HepG2 (cell line): ENCODE results near the gene TMBIM4. TPM values are rescaled to one million over a fixed set of nuclear protein-coding genes. Genes with fewer than 3 reads are reported as not detected.

Experiments
- ATAC-seq: fragments of 200-7000 bp; cut with Tn5 transposase; 3 replicates; pipeline ENCODE4 v1.9.1; 2020; ENCODE audit warnings: mild to moderate bottlenecking, moderate library complexity
- BruUV-seq: library from RNA; stranded (reverse); fragments of 400-500 nt; replicated peaks from 2 replicates; lab custom pipeline; 2021; lab: Mats Ljungman, UMichigan
- CTCF ChIA-PET: fragments of 300-600 bp; formaldehyde crosslinking; extraction: SDS; loops from one replicate; lab custom pipeline; 2021; ENCODE audit warnings: low total read pairs, inconsistent platforms, low intra/inter-chr PET ratio; lab: Yijun Ruan, JAX
- POLR2A ChIA-PET: fragments of 350-600 bp; sonication (Branson Sonifier 250); formaldehyde crosslinking; loops from one replicate; lab custom pipeline; 2020; ENCODE audit warnings: antibody characterized with exemption, inconsistent platforms; lab: Yijun Ruan, JAX
- DNase-seq: peaks from one replicate; pipeline ENCODE4 v3.0.0-alpha.2; 2015; ENCODE audit warnings: low spot score
- FAIRE-seq: peaks from 3 replicates; lab custom pipeline; 2011; peaks lifted over from hg19 to GRCh38; lab: Jason Lieb, UNC
- H2AFZ ChIP-seq: one replicate; pipeline ENCODE4 v1.6.1; 2011; ENCODE audit warnings: low read length, inconsistent platforms
- H3K27ac ChIP-seq: fragments of 300-600 bp; 3 replicates; pipeline ENCODE4 v1.8.0; 2011; ENCODE audit warnings: mixed run types, mild to moderate bottlenecking, mixed read lengths, low read length, inconsistent platforms; ENCODE audit not compliant: insufficient read depth; ENCODE audit errors: extremely low read length
- H3K27me3 ChIP-seq, 2 experiments: fragments of 200-600 bp in 1 of 2; 2 replicates in 1 of 2; 3 replicates in 1 of 2; pipeline versions ENCODE4 v1.6.0 to v1.8.0; 2011; ENCODE audit warnings: low read length in 2 of 2, mild to moderate bottlenecking in 2 of 2, moderate library complexity in 2 of 2, inconsistent platforms in 1 of 2; ENCODE audit not compliant: insufficient read depth in 2 of 2, control insufficient read depth in 1 of 2
- H3K36me3 ChIP-seq, 2 experiments: fragments of 200-600 bp in 1 of 2; replicated peaks in 1 of 2; 2 replicates in 1 of 2; 3 replicates in 1 of 2; pipeline versions ENCODE4 v1.5.1 to v1.8.0; 2011; ENCODE audit warnings: low read length in 2 of 2, inconsistent platforms in 1 of 2; ENCODE audit not compliant: insufficient read depth in 2 of 2, control insufficient read depth in 1 of 2
- H3K4me1 ChIP-seq: 2 replicates; pipeline ENCODE4 v1.5.1; 2012; ENCODE audit warnings: low read length, inconsistent platforms; ENCODE audit not compliant: insufficient read depth
- H3K4me2 ChIP-seq: 2 replicates; pipeline ENCODE4 v1.6.0; 2011; ENCODE audit warnings: low read depth, low read length, inconsistent platforms
- H3K4me3 ChIP-seq, 3 experiments: fragments of 200-600 bp in 1 of 3; sonication (generic), shearing (Covaris generic) in 1 of 3; replicated peaks in 1 of 3; 2 replicates each; pipeline ENCODE4 v1.5.1; 2011 to 2016; ENCODE audit warnings: low read length in 3 of 3, inconsistent platforms in 2 of 3, low read depth in 2 of 3, mild to moderate bottlenecking in 2 of 3, control low read depth in 1 of 3, mixed read lengths in 1 of 3; ENCODE audit not compliant: insufficient read depth in 1 of 3
- H3K79me2 ChIP-seq: one replicate; pipeline ENCODE4 v1.6.1; 2011; ENCODE audit warnings: low read length, inconsistent platforms; ENCODE audit not compliant: insufficient read depth
- H3K9ac ChIP-seq: 2 replicates; pipeline ENCODE4 v1.6.0; 2011; ENCODE audit warnings: mild to moderate bottlenecking, low read depth, low read length, inconsistent platforms; ENCODE audit not compliant: insufficient read depth
- H3K9me3 ChIP-seq: 2 replicates; pipeline ENCODE4 v1.5.1; 2012; ENCODE audit warnings: mild to moderate bottlenecking, low read length
- H4K20me1 ChIP-seq: 2 replicates; pipeline ENCODE4 v1.6.0; 2011; ENCODE audit warnings: inconsistent platforms, mild to moderate bottlenecking, low read length, moderate library complexity; ENCODE audit not compliant: insufficient read depth
- ARNTL ChIP-seq: sonication (generic); formaldehyde crosslinking; IDR thresholded peaks from 2 replicates; pipeline ENCODE4 v1.4.0; 2020; ENCODE audit warnings: mild to moderate bottlenecking, missing genetic modification reagents
- CREM ChIP-seq, 2 experiments: sonication (generic) in 1 of 2; formaldehyde crosslinking in 1 of 2; IDR thresholded peaks; 2 replicates each; pipeline versions ENCODE4 v1.4.0 to v1.6.1; 2016 to 2020; ENCODE audit warnings: antibody characterized with exemption in 1 of 2, mild to moderate bottlenecking in 1 of 2, missing genetic modification reagents in 1 of 2
- JARID2 ChIP-seq: sonication (generic); formaldehyde crosslinking; IDR thresholded peaks from 2 replicates; pipeline ENCODE4 v1.8.1; 2023; ENCODE audit warnings: missing genetic modification reagents, inconsistent platforms; ENCODE audit not compliant: insufficient replicate concordance
- NFE2L2 ChIP-seq: fragments of 150-350 bp; IDR thresholded peaks from 2 replicates; pipeline ENCODE4 v1.6.1; 2014; ENCODE audit warnings: low read length
- NRL ChIP-seq: sonication (generic); formaldehyde crosslinking; IDR thresholded peaks from 2 replicates; pipeline ENCODE4 v1.5.0; 2020; ENCODE audit warnings: missing genetic modification reagents, mild to moderate bottlenecking, moderate library complexity, borderline replicate concordance
- PITX1 ChIP-seq: sonication (generic); formaldehyde crosslinking; IDR thresholded peaks from 2 replicates; pipeline ENCODE4 v1.5.1; 2020; ENCODE audit warnings: mild to moderate bottlenecking, missing genetic modification reagents
- PTBP1 ChIP-seq: fragments of 200-400 bp; formaldehyde crosslinking; IDR thresholded peaks from 2 replicates; pipeline ENCODE4 v1.6.1; 2018; ENCODE audit warnings: low read length, low read depth; ENCODE audit not compliant: poor library complexity, severe bottlenecking
- TFDP1 ChIP-seq: IDR thresholded peaks from 2 replicates; pipeline ENCODE4 v1.6.1; 2016; ENCODE audit warnings: missing compliant biosample characterization, missing genetic modification reagents, borderline replicate concordance
- XRCC5 ChIP-seq: fragments of 200-400 bp; formaldehyde crosslinking; optimal IDR thresholded peaks from 2 replicates; pipeline ENCODE3; 2017; ENCODE audit warnings: mild to moderate bottlenecking, low read length
- ZBTB39 ChIP-seq: sonication (generic); formaldehyde crosslinking; IDR thresholded peaks from 2 replicates; pipeline ENCODE4 v1.5.0; 2020; ENCODE audit warnings: missing genetic modification reagents
- ZNF12 ChIP-seq: sonication (generic); formaldehyde crosslinking; IDR thresholded peaks from 2 replicates; pipeline ENCODE4 v1.5.0; 2020; ENCODE audit warnings: missing genetic modification reagents
- ZNF335 ChIP-seq: sonication (generic); formaldehyde crosslinking; IDR thresholded peaks from 2 replicates; pipeline ENCODE4 v1.4.0; 2020; ENCODE audit warnings: missing genetic modification reagents
- ZNF704 ChIP-seq: sonication (generic); formaldehyde crosslinking; IDR thresholded peaks from 2 replicates; pipeline ENCODE4 v1.8.1; 2023; ENCODE audit warnings: mild to moderate bottlenecking, inconsistent platforms, moderate library complexity, missing genetic modification reagents, borderline replicate concordance
- ZNF790 ChIP-seq: sonication (generic); formaldehyde crosslinking; IDR thresholded peaks from 2 replicates; pipeline ENCODE4 v1.8.0; 2022; ENCODE audit warnings: missing genetic modification reagents, mild to moderate bottlenecking, borderline replicate concordance
- WGBS: methylation state at CpG from one replicate; pipeline ENCODE4 v1.1.6; 2017; ENCODE audit warnings: low lambda C conversion rate; 5-methylcytosine and 5-hydroxymethylcytosine counted together
- in situ Hi-C: cut with HindIII; loops from 2 replicates; pipeline ENCODE4 v1.10.0; 2017; ENCODE audit warnings: low pct_unique_long_range_greater_than_20kb; ENCODE audit not compliant: extremely low pct_ligation_motif_present
- intact Hi-C: fragments of 100-400 bp; cut with micrococcal nuclease; formaldehyde crosslinking; loops from one replicate; pipeline ENCODE4 v1.10.0; 2022; ENCODE audit not compliant: unreplicated experiment
- polyA plus RNA-seq, 8 experiments: library from polyadenylated mRNA; depleted of rRNA in 3 of 8; stranded (reverse) in 7 of 8; unstranded in 1 of 8; fragments of >200 nt; fragmentation: Illumina TruSeq in 4 of 8; extraction: Trizol in 4 of 8; gene quantifications; 2 replicates each; pipeline versions ENCODE4 v1.2.1 to v1.2.3, GENCODE V29; 2011 to 2016; ENCODE audit warnings: low read depth in 4 of 8, missing spikeins in 1 of 8, mixed read lengths in 1 of 8; ENCODE audit not compliant: insufficient read depth in 1 of 8
- total RNA-seq, 5 experiments: library from RNA; depleted of rRNA; stranded (reverse); fragments of >200 nt; fragmentation: Illumina TruSeq; extraction: Trizol; gene quantifications; 2 replicates each; pipeline ENCODE4 v1.2.3, GENCODE V29; 2016; ENCODE audit warnings: low read depth in 1 of 5

The TMBIM4 gene
- total and polyA plus RNA-seq, 2 of the 13 experiments (the other 11 are each of a cell fraction or from before 2014, with no cell fraction given) = 60.5 to 67.7 TPM

- no peak for DNase-seq
- 0 out of 2 replicates have a peak, but pooled peaks cover 5% of the 10 kb centered on the region for H3K9me3 ChIP-seq
- H2AFZ ChIP-seq = no peak overlapping the region
- no peak for TF ChIP-seq ZBTB39 (CRISPR knock-in tag)
- TF ChIP-seq JARID2 (CRISPR knock-in tag) = no peak
- no peak for TF ChIP-seq XRCC5
- peak; percentile 75; the same call in 1 of the 2 replicates for TF ChIP-seq NFE2L2
- TF ChIP-seq ZNF12 (CRISPR knock-in tag) = peak; percentile 98
- intact Hi-C loops = no loop called here
- H3K27me3 ChIP-seq = peaks cover 0 to 5% of the 10 kb centered on the region in 2 experiments; a peak in 2 of 5 replicates
- CTCF ChIA-PET = no interaction called here
- H3K4me2 ChIP-seq = no peak overlapping the region
- FAIRE-seq = no peak
- H3K4me3 ChIP-seq = no peak overlapping the region
- POLR2A ChIA-PET = no interaction called here
- in situ Hi-C loops = no loop called here
- no peak for ATAC-seq
- H3K9ac ChIP-seq = no peak overlapping the region
- no peaks in the 10 kb centered on the region for H4K20me1 ChIP-seq
- no peaks in the 10 kb centered on the region for H3K36me3 ChIP-seq
- no TSS peak for BruUV-seq
- H3K27ac ChIP-seq = no peak overlapping the region
- H3K79me2 ChIP-seq = no peaks in the 10 kb centered on the region
- no peaks in the 10 kb centered on the region for H3K4me1 ChIP-seq
These were observed 30.2 kb upstream of the TMBIM4 start for GRCh38 chr12:66199831-66200509.

- no peak for DNase-seq
- BruUV-seq = no TSS peak
- no peak overlapping the region for H3K9ac ChIP-seq
- in situ Hi-C loops (no loop called here), intact Hi-C loops (no loop called here)
- H3K27me3 ChIP-seq = peaks cover 0 to 9% of the 10 kb centered on the region in 2 experiments; a peak in 3 of 5 replicates
- ChIA-PET CTCF (no interaction called here), POLR2A (no interaction called here)
- no peaks in the 10 kb centered on the region for H4K20me1 ChIP-seq
- H3K4me1 ChIP-seq = no peaks in the 10 kb centered on the region
- no peak for ATAC-seq
- H2AFZ ChIP-seq = no peak overlapping the region
- FAIRE-seq = no peak
- no peak overlapping the region for H3K4me3 ChIP-seq
- H3K9me3 ChIP-seq = 0 out of 2 replicates have a peak, but pooled peaks cover 5% of the 10 kb centered on the region
- H3K79me2 ChIP-seq = no peaks in the 10 kb centered on the region
- H3K27ac ChIP-seq = no peak overlapping the region
- WGBS = 3% methylated on average over 3 of the region's 3 CpGs
- no peak overlapping the region for H3K4me2 ChIP-seq
- no peaks in the 10 kb centered on the region for H3K36me3 ChIP-seq
- no peak for TF ChIP-seq ZNF704 (CRISPR knock-in tag)
- no peak for TF ChIP-seq ZNF335 (CRISPR knock-in tag)
- no peak for TF ChIP-seq TFDP1 (CRISPR knock-in tag)
- no peak for TF ChIP-seq NRL (CRISPR knock-in tag)
- no peak for TF ChIP-seq PITX1 (CRISPR knock-in tag)
- TF ChIP-seq PTBP1 = no peak
- no peak for TF ChIP-seq ARNTL
- TF ChIP-seq ZNF790 (CRISPR knock-in tag) = no peak
- no peak for TF ChIP-seq CREM (IDR thresholded peaks at IDR 0.05)
- TF ChIP-seq CREM (CRISPR knock-in tag; IDR thresholded peaks at IDR 0.05) = no peak
These were observed 29.3 kb upstream of the TMBIM4 start for GRCh38 chr12:66199141-66199540.
